GM12878 (cell line): ENCODE results near the gene PLAC9. TPM values are rescaled to one million over a fixed set of nuclear protein-coding genes. Genes with fewer than 3 reads are reported as not detected.

ENCODE experiments used
- IRF4 ChIP-seq: IDR thresholded peaks from 2 replicates; pipeline ENCODE4 v1.6.1; 2011; ENCODE audit warnings: low read depth, low read length
- MEF2A ChIP-seq: IDR thresholded peaks from 2 replicates; pipeline ENCODE4 v1.6.1; 2011; ENCODE audit warnings: low read depth, mild to moderate bottlenecking, low read length, moderate library complexity; ENCODE audit not compliant: insufficient read depth
- MTA3 ChIP-seq: IDR thresholded peaks from 2 replicates; pipeline ENCODE4 v1.6.1; 2012; ENCODE audit warnings: low read length, inconsistent platforms, borderline replicate concordance
- MXI1 ChIP-seq: fragments of 150-350 bp; IDR thresholded peaks from 2 replicates; pipeline ENCODE4 v1.6.1; 2011; ENCODE audit warnings: low read depth, mild to moderate bottlenecking, inconsistent platforms, low read length, improper control_type of control experiment
- POU2F2 ChIP-seq: IDR thresholded peaks from 3 replicates; pipeline ENCODE4 v1.6.1; 2011; ENCODE audit warnings: low read depth, mild to moderate bottlenecking, low read length, borderline replicate concordance
- RCOR1 ChIP-seq: conservative IDR thresholded peaks from 2 replicates; pipeline ENCODE4 v1.6.1; 2012; ENCODE audit warnings: low read depth, low read length, improper control_type of control experiment
- SP1 ChIP-seq: IDR thresholded peaks from one replicate; pipeline ENCODE4 v1.6.1; 2011; ENCODE audit warnings: low read depth, low read length
- SUZ12 ChIP-seq: fragments of 200-600 bp; sonication (generic); IDR thresholded peaks from one replicate; pipeline ENCODE4 v1.6.1; 2018; ENCODE audit warnings: antibody characterized with exemption, mild to moderate bottlenecking; ENCODE audit not compliant: unreplicated experiment
- ZNF622 ChIP-seq: fragments of 450-650 bp; IDR thresholded peaks from 2 replicates; pipeline ENCODE4 v1.6.1; 2017; ENCODE audit warnings: mild to moderate bottlenecking, inconsistent platforms
- polyA plus RNA-seq, 11 experiments: library from polyadenylated mRNA; depleted of rRNA in 4 of 11; unstranded in 6 of 11; stranded (reverse) in 5 of 11; fragments of >200 nt; fragmentation: Nextera tagmentation in 4 of 11; fragmentation: Illumina TruSeq in 1 of 11; extraction: Ambion mirVana in 4 of 11; extraction: Trizol in 1 of 11; gene quantifications; 1 replicate in 1 of 11; 2 replicates in 10 of 11; pipeline versions ENCODE4 v1.2.1 to v1.2.3, GENCODE V29; 2011 to 2016; ENCODE audit warnings: inconsistent platforms in 2 of 11, missing spikeins in 2 of 11, low read depth in 1 of 11
- total RNA-seq, 4 experiments: library from RNA; depleted of rRNA in 3 of 4; stranded (reverse); fragments of >200 nt in 3 of 4; fragmentation: Illumina TruSeq in 1 of 4; extraction: Trizol in 1 of 4; gene quantifications; 2 replicates each; pipeline versions ENCODE4 v1.2.1 to v1.2.3, GENCODE V29; 2013 to 2021
- TF ChIP-seq, protein P1 (sequence below): fragments of 450-650 bp; conservative IDR thresholded peaks from 2 replicates; pipeline ENCODE4 v1.6.1; 2017; ENCODE audit warnings: mild to moderate bottlenecking, moderate library complexity
- TF ChIP-seq, protein P2 (sequence below): IDR thresholded peaks from 2 replicates; pipeline ENCODE4 v1.6.1; 2012; ENCODE audit warnings: low read depth, low read length, improper control_type of control experiment
- TF ChIP-seq, protein P3 (sequence below): IDR thresholded peaks from 2 replicates; pipeline ENCODE4 v1.6.1; 2012; ENCODE audit warnings: mild to moderate bottlenecking, low read depth, low read length
- TF ChIP-seq, protein P4 (sequence below): fragments of 450-650 bp; IDR thresholded peaks from 2 replicates; pipeline ENCODE4 v1.6.1; 2016; ENCODE audit warnings: mild to moderate bottlenecking, moderate library complexity, borderline replicate concordance
- TF ChIP-seq, protein P5 (sequence below): fragments of 450-650 bp; IDR thresholded peaks from 2 replicates; pipeline ENCODE4 v1.6.1; 2018; ENCODE audit warnings: mild to moderate bottlenecking, low read depth, moderate library complexity; ENCODE audit not compliant: partially characterized antibody

PLAC9 gene
- total and polyA plus RNA-seq, 10 of the 15 experiments (the other 5 are each of a cell fraction or from before 2014, with no cell fraction given): not detected

DNA sequence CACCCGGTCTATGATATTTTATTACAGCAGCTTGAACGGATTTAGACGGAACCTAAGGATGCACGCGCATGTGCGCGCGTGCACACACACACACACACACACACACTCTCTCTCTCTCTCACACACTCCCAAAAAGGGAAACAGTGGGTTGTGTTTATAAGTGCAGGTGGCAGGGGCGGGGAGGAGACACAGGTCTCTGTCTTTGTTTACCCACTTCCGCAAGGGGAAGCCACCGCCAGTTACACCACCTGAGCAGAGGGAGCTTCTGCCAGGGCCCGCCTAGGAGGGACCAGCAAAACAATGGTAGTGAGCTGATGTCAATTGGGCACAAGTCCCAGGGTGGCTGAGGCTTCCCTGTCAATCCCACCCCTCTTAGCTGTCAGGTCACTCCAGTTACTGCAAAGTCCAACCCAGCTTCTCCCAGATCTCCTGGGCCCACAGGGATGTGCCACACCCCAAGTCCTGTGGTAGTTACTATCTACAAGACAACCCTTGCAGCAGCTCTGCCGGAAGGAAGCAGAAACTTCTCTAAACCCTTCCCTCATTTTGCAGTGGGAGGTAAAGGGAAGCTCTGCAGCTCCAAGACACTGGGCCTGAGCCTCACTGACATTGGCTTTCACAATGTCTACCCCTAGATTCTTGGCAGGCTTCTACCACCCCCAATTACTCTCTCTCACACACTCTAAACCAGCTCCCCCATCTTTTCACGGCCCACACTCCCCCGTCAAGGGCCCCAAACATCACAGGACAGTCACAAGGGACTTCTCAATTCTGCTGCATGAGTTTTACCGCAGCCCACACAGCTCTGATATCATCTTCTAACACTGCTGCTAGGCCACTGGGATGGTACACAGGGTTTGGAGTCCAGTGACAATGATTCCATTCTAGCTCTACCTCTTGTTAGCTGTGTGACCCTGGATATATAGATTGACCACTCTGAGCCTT lies 55.2 kb downstream of the PLAC9 start (continued):
- TF ChIP-seq, protein P1, sequence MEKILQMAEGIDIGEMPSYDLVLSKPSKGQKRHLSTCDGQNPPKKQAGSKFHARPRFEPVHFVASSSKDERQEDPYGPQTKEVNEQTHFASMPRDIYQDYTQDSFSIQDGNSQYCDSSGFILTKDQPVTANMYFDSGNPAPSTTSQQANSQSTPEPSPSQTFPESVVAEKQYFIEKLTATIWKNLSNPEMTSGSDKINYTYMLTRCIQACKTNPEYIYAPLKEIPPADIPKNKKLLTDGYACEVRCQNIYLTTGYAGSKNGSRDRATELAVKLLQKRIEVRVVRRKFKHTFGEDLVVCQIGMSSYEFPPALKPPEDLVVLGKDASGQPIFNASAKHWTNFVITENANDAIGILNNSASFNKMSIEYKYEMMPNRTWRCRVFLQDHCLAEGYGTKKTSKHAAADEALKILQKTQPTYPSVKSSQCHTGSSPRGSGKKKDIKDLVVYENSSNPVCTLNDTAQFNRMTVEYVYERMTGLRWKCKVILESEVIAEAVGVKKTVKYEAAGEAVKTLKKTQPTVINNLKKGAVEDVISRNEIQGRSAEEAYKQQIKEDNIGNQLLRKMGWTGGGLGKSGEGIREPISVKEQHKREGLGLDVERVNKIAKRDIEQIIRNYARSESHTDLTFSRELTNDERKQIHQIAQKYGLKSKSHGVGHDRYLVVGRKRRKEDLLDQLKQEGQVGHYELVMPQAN: 0 out of 2 replicates have a peak, but pooled peaks have one; percentile 55
- TF ChIP-seq MTA3 (no peak), MXI1 (peak; percentile 59; the same call in 1 of the 2 replicates), SP1 (peak; percentile 39), MEF2A (0 out of 2 replicates have a peak, but pooled peaks have one; percentile 28), IRF4 (0 out of 2 replicates have a peak, but pooled peaks have one; percentile 14), RCOR1 (0 out of 2 replicates have a peak, but pooled peaks have one; percentile 39), POU2F2 (peak; percentile 28; the same call in 1 of the 3 replicates), SUZ12 (no peak), ZNF622 (no peak)
- TF ChIP-seq, protein P2, sequence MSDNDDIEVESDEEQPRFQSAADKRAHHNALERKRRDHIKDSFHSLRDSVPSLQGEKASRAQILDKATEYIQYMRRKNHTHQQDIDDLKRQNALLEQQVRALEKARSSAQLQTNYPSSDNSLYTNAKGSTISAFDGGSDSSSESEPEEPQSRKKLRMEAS: no peak; the same call in 1 of the 2 replicates
- TF ChIP-seq, protein P3, sequence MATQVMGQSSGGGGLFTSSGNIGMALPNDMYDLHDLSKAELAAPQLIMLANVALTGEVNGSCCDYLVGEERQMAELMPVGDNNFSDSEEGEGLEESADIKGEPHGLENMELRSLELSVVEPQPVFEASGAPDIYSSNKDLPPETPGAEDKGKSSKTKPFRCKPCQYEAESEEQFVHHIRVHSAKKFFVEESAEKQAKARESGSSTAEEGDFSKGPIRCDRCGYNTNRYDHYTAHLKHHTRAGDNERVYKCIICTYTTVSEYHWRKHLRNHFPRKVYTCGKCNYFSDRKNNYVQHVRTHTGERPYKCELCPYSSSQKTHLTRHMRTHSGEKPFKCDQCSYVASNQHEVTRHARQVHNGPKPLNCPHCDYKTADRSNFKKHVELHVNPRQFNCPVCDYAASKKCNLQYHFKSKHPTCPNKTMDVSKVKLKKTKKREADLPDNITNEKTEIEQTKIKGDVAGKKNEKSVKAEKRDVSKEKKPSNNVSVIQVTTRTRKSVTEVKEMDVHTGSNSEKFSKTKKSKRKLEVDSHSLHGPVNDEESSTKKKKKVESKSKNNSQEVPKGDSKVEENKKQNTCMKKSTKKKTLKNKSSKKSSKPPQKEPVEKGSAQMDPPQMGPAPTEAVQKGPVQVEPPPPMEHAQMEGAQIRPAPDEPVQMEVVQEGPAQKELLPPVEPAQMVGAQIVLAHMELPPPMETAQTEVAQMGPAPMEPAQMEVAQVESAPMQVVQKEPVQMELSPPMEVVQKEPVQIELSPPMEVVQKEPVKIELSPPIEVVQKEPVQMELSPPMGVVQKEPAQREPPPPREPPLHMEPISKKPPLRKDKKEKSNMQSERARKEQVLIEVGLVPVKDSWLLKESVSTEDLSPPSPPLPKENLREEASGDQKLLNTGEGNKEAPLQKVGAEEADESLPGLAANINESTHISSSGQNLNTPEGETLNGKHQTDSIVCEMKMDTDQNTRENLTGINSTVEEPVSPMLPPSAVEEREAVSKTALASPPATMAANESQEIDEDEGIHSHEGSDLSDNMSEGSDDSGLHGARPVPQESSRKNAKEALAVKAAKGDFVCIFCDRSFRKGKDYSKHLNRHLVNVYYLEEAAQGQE: no peak
- TF ChIP-seq, protein P4, sequence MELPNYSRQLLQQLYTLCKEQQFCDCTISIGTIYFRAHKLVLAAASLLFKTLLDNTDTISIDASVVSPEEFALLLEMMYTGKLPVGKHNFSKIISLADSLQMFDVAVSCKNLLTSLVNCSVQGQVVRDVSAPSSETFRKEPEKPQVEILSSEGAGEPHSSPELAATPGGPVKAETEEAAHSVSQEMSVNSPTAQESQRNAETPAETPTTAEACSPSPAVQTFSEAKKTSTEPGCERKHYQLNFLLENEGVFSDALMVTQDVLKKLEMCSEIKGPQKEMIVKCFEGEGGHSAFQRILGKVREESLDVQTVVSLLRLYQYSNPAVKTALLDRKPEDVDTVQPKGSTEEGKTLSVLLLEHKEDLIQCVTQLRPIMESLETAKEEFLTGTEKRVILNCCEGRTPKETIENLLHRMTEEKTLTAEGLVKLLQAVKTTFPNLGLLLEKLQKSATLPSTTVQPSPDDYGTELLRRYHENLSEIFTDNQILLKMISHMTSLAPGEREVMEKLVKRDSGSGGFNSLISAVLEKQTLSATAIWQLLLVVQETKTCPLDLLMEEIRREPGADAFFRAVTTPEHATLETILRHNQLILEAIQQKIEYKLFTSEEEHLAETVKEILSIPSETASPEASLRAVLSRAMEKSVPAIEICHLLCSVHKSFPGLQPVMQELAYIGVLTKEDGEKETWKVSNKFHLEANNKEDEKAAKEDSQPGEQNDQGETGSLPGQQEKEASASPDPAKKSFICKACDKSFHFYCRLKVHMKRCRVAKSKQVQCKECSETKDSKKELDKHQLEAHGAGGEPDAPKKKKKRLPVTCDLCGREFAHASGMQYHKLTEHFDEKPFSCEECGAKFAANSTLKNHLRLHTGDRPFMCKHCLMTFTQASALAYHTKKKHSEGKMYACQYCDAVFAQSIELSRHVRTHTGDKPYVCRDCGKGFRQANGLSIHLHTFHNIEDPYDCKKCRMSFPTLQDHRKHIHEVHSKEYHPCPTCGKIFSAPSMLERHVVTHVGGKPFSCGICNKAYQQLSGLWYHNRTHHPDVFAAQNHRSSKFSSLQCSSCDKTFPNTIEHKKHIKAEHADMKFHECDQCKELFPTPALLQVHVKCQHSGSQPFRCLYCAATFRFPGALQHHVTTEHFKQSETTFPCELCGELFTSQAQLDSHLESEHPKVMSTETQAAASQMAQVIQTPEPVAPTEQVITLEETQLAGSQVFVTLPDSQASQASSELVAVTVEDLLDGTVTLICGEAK: peak; percentile 62
- TF ChIP-seq, protein P5, sequence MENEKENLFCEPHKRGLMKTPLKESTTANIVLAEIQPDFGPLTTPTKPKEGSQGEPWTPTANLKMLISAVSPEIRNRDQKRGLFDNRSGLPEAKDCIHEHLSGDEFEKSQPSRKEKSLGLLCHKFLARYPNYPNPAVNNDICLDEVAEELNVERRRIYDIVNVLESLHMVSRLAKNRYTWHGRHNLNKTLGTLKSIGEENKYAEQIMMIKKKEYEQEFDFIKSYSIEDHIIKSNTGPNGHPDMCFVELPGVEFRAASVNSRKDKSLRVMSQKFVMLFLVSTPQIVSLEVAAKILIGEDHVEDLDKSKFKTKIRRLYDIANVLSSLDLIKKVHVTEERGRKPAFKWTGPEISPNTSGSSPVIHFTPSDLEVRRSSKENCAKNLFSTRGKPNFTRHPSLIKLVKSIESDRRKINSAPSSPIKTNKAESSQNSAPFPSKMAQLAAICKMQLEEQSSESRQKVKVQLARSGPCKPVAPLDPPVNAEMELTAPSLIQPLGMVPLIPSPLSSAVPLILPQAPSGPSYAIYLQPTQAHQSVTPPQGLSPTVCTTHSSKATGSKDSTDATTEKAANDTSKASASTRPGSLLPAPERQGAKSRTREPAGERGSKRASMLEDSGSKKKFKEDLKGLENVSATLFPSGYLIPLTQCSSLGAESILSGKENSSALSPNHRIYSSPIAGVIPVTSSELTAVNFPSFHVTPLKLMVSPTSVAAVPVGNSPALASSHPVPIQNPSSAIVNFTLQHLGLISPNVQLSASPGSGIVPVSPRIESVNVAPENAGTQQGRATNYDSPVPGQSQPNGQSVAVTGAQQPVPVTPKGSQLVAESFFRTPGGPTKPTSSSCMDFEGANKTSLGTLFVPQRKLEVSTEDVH: no peak
